HG03175 (cell line): Measurements from ENCODE around the gene VSX2.
"Not testable (repeated sequence)": the region's sequence is repeated elsewhere in the genome, so short reads cannot be mapped to it uniquely, and the experiment has no call there.

Experiments used
- ATAC-seq: cut with Tn5 transposase; IDR thresholded peaks from one replicate; pipeline ENCODE4 v1.9.1; 2021; ENCODE audit warnings: mild to moderate bottlenecking, moderate library complexity; ENCODE audit not compliant: unreplicated experiment

VSX2 gene

DNA sequence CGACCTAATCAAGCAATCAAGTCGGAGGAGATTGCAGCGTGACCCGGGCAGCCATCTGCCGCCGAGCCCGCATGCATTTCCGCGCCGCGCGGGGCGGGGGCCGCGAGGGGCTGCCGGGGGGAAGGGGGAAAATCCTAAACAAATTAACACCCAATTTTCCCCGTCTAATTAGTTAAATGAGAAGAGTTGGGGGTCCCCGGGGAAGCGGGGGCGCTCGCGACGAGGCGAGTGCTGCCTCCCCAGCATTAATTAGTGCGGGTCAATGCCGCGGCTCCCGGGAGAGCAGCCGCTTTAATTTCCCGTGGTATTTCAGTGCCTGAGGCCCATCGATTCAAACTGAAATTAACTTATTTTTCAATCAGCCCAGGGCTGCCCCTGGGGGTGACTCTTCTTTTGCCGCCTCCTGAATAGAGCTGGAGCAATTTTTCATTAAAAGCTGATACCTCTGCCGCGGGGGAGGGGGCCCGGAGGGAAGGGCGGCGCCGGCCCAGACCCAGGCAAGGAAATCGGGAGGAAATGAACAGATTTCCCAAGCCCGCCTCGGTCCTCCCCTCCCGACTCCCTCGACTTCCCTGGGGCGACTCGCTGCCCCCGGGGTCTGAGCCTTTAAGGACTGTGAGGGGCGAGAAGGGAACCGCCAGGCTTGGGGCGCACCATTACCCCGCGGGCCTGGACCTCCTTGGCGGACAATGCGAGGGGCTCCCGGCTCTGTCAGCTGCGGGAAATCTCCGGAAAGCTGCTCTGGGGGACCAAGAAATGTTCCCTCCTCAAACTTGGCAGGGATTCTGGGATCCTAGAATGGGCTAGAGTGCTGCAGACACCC is 18.9 kb downstream of the VSX2 start:
- no peak for ATAC-seq

DNA sequence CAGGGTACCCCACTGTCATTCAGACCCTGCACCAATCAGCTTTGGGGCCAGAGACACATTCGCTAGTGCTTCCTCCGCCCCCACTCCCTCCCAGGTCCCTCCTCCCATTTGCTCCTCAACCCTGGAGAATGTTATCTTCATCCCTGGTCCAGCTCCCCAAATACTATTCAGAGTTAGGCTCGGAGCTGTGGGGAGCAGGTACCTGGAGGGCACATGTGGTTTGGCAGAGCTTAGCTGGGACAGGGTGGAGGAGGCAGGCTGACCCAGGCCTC is 19.5 kb downstream of the VSX2 start:
- no peak for ATAC-seq

DNA sequence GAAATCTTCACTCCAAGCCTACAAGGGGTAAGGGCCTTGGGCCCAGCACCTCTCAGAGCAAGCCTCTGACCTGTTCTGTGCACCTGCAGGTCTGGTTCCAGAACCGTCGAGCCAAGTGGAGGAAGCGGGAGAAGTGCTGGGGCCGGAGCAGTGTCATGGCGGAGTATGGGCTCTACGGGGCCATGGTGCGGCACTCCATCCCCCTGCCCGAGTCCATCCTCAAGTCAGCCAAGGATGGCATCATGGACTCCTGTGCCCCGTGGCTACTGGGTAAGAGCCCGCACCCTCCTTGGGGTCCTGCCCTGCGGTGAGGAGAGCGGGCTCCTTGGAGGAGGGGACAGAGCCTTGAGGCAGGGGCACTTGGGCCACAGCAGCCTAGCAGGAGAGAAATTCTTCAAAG is 20.3 kb downstream of the VSX2 start:
- no peak for ATAC-seq

DNA sequence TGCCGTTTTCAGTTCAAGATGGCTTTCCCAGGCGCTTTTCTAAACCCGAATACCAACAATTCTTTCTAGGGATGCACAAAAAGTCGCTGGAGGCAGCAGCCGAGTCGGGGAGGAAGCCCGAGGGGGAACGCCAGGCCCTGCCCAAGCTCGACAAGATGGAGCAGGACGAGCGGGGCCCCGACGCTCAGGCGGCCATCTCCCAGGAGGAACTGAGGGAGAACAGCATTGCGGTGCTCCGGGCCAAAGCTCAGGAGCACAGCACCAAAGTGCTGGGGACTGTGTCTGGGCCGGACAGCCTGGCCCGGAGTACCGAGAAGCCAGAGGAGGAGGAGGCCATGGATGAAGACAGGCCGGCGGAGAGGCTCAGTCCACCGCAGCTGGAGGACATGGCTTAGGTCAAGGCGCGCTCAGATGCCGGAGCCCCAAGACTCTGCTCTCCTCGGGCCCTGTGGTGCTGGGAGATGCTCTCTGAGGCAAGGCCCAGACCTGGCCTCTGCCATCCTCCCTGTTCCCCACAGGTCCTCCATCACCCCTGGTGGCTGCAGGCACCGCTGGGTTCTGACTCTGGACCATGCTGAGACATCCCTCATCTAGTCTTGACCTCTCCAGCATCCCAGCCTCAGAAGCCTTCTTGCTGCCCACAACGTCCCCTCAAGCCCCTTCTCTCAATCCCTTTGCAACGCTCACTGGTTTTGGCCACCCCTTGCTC is 21.4 kb downstream of the VSX2 start:
- ATAC-seq = no peak

DNA sequence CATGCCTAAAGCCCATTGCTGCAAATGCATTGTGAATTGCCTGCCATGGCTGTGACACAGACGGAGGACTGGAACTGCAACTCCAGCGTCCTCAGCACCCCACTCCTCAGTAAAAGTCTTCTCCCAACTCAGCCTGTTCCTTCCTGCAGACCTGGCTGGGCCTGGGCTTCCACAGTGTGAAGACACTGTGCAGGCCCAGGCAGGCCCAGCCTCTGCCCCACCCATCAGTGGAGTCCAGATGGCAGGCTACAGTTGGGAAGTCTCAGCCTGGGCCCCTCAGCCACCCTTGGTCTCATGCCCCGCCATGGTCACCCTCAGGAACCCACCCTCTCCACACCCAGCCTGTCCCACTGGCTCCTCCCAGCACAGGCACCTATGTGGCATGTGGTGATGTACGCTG is 22.0 kb downstream of the VSX2 start:
- no peak for ATAC-seq

DNA sequence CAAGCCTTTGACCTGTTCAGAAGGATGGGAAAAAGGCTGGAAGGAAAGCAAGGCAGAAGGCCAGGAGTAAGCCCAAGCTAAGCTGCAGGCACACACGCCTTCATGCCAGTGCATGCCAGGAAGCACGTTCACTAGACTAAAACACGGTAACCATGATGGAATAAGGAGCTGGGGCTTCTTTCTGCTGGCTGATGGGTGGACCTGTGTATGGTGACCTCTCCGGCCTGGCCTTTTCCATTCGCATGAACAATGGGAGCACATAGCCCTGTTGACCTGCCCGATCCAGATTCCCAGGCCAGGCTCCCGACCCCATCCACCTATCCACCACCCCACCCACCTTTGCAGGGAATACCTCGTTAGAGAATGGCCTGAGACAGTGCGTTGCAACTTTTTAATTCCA is 22.8 kb downstream of the VSX2 start:
- ATAC-seq = no peak

DNA sequence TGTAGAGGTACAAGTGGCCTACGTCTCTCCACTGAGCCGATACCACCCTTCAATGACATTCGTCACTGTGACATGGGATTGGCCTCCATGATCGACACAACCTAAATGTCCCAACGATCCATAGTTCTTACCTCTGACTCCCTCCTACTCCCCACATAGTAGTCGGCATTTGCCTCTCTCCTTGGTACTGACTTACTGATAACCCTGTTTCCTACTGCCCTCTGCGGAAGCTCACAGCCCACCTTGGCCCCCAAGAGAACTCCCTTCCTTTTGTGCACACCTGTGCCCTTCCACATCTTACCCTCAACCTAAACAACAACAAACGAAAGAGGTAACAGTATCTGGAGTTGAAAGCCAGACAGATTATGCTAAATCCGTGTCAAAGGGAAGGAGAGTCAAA is 23.9 kb downstream of the VSX2 start:
- no peak for ATAC-seq

DNA sequence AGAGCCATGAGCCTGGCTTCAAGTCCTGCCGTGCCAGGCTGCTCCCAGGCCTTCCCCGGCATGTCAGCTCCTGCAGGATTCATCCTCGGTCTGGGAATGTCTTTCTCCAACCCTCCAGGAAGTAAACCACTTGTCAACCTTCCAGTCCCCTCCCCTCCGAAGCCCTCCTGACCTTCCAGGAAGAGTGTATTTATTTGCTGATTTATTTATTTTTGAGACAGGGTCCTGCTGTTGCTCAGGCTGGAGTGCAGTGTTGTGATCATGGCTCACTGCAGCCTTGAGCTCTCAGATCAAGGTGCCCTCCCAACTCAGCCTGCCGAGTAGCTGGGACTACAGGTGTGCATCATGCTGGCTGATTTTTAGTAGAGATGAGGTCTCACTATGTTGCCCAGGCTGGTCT is 24.7 kb downstream of the VSX2 start:
- ATAC-seq = no peak

DNA sequence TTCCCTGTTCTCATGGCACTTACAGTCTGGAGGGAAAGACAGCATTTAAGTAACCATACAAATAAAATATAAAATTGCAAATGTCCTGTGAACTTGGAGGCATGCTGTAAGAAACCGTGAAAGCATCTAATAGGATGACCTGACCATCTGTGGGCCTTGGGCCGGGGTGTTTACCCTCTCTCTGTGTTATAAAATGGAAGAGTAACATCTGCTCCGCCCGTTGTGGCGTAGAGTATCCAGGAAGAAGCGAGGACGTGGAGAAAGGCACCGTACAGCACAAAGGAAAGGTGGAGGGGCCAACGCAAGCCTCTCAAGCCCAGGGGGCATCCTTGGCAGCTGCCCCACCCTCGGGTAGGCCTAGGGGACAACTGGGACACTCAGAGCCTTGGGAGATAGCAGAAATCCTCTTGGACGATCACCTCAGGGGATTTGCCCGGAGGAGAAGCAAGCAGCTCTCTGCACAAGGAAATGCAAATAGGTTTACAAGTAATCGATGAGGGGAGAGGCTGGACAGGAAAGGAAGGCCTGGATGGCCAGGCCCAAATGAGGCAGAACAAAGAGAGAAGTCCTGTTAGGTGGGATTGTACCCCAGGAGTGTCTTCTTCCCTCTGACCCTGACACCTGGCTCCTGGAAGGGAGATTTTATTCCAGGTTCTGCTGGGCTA is 26.2 kb downstream of the VSX2 start:
- ATAC-seq = no peak

DNA sequence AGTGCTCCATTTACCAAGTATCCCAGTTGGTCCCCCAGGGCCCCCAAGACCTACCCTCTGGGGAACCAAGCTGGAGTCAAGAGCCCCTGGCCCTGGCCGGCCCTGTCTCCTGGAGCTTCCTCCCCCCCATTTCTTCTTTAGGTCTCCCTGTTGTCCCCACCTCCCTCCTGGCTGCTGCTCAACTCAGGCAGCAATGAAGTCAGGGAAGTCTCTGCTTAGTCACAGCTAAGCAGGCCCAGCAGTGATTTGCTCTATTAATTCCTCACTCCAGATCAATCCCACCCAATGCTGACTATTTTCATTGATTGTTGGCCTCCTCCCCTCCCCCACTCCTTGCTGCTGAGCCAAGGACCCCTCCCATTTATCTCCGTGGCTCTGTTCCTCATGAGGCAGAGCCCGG is 28.3 kb downstream of the VSX2 start:
- ATAC-seq = no peak

DNA sequence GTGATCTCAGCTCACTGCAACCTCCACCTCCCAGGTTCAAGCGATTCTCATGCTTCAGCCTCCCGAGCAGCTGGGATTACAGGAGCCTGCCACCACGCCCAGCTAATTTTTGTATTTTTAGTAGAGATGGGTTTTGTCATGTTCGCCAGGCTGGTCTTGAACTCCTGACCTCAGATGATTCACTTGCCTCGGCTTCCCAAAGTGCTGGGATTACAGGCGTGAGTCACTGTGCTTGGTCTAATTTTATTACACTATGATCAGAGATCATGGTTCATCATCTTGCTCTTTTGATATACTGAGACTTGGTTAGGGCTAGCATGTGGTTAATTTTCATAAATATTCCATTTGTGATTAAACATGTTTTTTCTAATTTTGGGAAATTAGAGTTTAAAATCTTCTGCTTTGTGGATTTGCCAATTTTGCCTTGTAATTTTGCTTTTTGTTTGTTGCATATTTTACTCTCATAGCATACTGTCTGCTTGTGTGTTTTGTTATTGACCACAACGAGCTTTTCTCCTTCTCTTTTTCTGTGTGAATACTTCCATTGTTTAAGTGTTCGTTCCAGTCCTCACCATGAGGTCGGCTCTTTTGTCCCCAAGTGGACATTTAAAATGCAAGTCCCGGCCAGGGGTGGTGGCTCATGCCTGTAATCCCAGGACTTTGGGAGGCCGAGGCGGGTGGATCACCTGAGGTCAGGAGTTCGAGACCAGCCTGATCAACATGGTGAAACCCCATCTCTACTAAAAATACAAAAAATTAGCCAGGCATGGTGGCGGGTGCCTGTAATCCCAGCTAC is 31.3 kb downstream of the VSX2 start:
- not testable (repeated sequence) for ATAC-seq

DNA sequence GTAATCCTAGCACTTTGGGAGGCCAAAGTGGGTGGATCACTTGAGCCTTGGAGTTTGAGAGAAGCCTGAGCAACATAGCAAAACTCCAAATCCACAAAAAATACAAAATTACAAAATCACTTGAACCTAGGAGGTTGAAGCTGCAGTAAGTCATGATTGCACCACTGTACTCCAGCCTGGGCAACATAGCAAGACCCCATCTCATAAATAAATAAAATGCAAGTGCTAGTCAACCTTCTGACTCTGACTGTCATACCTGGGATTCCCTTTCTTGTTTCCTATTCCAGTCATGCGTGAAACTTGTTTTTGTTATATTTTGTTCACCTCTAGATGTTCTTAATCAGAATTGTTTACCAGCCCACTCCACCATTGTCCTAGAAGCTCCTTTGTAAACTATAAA is 32.1 kb downstream of the VSX2 start:
- ATAC-seq = no peak

DNA sequence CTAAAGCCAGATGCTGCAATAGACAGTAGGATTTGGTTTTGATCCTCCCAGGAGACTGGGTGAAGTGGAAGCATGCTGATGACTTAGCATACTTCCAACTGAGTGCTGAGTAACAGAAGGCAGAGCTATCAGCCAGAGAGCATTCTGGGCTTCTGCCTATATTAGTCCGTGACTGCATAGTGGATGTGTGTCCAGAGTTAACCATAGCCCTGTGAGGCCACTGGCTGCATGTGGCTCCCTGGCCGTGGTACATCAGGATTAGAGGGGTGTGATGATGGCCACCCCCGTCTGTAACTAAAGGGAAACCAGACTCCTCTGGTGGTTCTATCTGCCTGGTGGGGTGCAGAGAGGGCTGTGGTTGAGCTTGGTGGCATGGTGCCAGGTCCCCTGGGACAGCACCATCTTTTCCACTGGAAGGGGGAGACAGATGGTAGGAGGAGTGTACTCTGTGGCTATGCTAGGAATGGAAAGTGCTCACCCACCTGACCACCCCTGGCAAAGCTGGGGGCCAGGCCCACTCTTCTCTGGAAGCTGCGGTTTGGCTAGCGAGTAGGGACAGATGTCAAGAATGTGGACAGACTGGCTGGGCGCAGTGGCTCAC is 36.1 kb downstream of the VSX2 start:
- no peak for ATAC-seq

DNA sequence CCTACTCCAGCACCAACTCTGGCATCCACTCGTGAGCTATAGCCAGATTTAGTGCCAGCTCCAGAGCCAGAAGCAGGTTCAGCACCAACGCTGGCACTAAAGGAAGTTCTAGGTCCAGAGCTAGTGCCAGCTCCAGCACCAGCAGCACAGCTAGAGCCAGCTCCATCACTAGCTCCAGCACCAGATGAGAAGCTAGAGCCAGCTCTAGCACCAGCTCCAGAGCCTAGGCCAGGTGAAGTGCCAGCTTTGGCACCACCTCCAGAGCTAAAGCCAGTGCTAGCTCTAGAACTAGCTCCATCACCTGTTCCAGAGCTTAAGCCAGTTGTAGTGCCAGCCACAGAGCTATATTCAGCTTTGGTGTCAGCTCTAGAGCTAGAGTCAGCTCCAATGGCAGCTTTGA is 38.8 kb downstream of the VSX2 start:
- no peak for ATAC-seq

DNA sequence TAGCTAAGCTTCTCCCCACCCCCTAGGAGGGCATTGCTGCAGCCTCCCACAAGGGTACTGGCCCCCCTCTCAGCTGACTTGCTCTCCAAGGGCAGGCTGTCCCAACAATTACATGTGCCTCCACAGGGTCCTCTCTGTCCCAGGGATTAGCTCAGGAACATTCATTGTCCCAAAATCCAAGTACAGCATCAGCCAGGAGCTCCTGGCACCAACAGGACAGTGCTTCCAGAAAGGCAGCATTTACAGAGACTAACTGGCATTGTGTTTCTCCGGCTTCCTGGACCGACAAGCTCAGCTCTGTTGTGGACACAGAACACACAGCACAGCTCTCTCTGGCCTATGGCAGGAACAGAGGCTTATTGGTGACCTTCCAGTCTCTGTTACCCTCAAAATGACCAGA is 41.8 kb downstream of the VSX2 start:
- no peak for ATAC-seq

DNA sequence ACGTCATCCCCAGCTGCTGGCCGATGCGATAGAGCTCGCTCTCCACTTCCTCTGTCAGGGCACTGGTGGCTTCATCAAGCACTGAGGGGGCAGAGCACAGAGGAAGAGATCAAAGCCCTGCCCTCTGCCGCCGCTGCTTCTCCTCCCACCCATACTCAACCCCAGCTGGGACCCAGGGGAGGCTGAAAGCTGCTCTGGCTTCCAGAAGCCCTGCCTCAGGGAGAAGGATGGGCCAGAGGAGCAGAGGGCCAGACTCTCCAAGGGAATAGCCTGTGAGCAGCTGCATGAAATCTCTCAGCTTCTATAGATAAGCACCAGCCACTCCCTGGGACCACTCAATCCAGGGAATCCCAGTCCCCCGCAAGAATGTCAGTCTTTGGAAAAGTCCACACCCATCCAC is 47.5 kb downstream of the VSX2 start:
- no peak for ATAC-seq

DNA sequence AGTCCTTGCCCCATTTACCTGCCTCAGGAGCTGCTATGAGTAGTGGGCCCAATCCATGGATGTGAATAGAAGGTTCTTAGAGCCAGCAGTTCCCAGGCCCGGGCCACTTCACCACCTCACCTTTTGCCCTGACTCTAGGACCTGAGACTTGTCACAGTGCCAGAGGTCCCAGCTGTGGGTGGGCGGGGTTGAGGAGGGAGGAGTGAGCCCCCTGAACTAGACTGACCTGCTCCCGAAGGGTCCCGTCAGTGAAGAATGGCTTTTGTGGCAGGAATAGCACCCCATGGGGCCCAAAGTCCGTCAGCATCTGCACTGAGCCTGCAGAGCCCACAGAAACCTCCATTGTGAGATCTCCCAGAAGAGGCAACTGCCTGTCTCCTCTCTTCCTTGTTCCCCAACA is 50.6 kb downstream of the VSX2 start:
- ATAC-seq = no peak

DNA sequence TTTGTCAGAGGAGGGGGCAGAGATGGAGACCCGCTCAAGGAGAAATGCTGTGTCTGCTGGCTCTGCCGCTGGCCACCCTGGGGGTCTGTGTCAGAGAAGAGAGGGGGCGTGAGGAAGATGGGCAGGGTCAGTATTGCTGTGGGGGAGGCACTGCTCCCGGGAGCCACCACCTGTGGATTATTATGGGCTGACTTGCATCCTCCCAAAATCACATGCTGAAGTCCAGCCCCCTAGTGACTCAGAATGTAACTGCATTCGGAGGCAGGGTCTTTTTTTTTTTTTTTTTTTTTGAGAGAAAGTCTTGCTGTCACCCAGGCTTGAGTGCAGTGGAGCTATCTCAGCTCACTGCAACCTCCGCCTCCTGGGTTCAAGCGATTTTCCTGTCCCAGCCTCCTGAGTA is 51.2 kb downstream of the VSX2 start:
- ATAC-seq = no peak

DNA sequence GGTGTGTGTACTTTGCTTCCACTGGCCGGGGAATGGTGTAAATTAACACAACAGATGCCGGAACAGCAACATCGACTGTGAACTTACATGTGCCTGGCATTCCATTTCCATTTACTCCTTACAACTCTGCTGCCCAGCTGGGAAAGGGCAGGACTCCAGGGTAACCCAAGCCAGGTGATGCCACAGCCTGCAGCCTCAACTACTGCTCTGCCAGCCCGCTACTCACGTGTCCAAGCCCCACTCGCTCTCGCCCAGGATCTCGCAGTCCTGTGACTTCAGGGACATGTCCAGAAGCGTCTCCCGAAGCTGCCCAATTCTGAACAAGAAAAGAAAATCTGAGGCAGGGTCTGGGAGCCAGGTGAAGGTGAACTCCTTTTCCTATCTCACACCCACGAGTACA is 52.8 kb downstream of the VSX2 start:
- ATAC-seq = no peak

DNA sequence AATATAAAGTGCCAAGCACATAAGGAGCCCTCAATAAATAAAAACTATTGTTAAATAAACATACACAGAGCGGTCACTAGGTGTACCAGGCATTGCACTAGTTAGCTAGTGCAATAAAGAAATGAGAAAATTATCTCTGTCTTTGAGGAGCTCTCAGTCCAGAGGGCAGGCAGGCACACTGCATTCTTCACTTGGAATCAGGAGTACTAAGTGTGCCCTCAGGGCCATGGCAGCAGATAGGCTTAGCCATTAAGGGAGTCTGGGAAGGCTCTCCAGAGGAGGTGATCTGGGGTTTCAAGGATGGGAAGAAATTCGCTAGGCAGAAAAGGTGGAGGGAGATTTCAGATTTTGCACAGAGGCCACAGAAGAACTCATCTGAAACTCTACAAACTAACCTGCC is 54.4 kb downstream of the VSX2 start:
- ATAC-seq = no peak

DNA sequence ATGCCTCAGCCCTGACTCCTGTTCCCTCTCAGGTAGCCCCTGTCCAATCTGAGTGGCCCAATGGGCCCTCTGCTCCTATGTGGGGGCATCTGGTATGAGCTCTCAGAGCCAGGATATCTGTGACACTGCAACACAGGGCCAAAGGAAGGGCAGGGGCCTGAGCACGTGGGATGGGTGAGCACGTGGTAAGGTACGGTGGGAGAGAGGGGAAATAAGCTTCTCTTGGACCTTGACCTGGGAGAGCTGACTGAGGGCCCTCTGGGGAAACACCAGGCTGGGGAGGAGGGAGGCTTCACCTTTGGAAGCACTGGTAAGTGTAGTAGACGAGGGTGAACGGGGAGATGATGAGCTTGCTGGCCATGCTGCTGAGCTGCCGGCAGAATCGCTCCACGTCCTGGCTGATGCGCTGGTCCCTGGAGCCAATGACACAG is 56.8 kb downstream of the VSX2 start:
- ATAC-seq = no peak
